GM18873 (cell line): ENCODE data around the gene C1QA.

Source experiments
- ATAC-seq: cut with Tn5 transposase; IDR thresholded peaks from one replicate; pipeline ENCODE4 v1.9.1; 2021; ENCODE audit warnings: mild to moderate bottlenecking, moderate library complexity, moderate number of reproducible peaks; ENCODE audit not compliant: unreplicated experiment, low FRiP score

C1QA gene

GRCh38 chr1:22612671-22613571 is 23.5 kb upstream of the C1QA start:
- ATAC-seq, result no peak

GRCh38 chr1:22613572-22613918 is 22.9 kb upstream of the C1QA start:
- no peak for ATAC-seq

- ATAC-seq, result no peak
Measured at GRCh38 chr1:22613951-22614350, 22.5 kb upstream of the C1QA start.

GRCh38 chr1:22615886-22616285 is 20.5 kb upstream of the C1QA start:
- ATAC-seq, result no peak

- ATAC-seq, result no peak
Measured at GRCh38 chr1:22616571-22616970, 19.9 kb upstream of the C1QA start.

GRCh38 chr1:22618056-22618455 is 18.4 kb upstream of the C1QA start:
- no peak for ATAC-seq

- no peak for ATAC-seq
Measured at GRCh38 chr1:22619252-22619651, 17.2 kb upstream of the C1QA start.

GRCh38 chr1:22619798-22620197 is 16.6 kb upstream of the C1QA start:
- no peak for ATAC-seq

GRCh38 chr1:22621761-22622160 is 14.7 kb upstream of the C1QA start:
- ATAC-seq, result no peak

- ATAC-seq, result no peak
Measured at GRCh38 chr1:22625262-22625925, 11.0 kb upstream of the C1QA start.

- ATAC-seq, result no peak
Measured at GRCh38 chr1:22626237-22627157, 9.9 kb upstream of the C1QA start.

- no peak for ATAC-seq
Measured at GRCh38 chr1:22627331-22627730, 9.1 kb upstream of the C1QA start.

- no peak for ATAC-seq
Measured at GRCh38 chr1:22628698-22629444, 7.6 kb upstream of the C1QA start.

- ATAC-seq, result no peak
Measured at GRCh38 chr1:22629886-22630285, 6.5 kb upstream of the C1QA start.

GRCh38 chr1:22633697-22634463 is 2.5 kb upstream of the C1QA start:
- ATAC-seq, result no peak

GRCh38 chr1:22635436-22635835 is 992 bp upstream of the C1QA start:
- ATAC-seq, result no peak

- ATAC-seq, result no peak
Measured at GRCh38 chr1:22636927-22637326, 499 bp downstream of the C1QA start.

- ATAC-seq, result no peak
Measured at GRCh38 chr1:22637907-22638445, 1.5 kb downstream of the C1QA start.
